OCI-LY7 (cell line): ENCODE results near the gene MED26.

Experiments
- EZH2phosphoT487 ChIP-seq: fragments of 200-600 bp; sonication (generic); IDR thresholded peaks from 2 replicates; pipeline ENCODE4 v1.6.1; 2018; ENCODE audit warnings: low read depth, borderline replicate concordance, mild to moderate bottlenecking, mixed run types, antibody characterized with exemption, low read length, moderate library complexity, mixed read lengths
- TF ChIP-seq, protein P1 (sequence below): fragments of 200-600 bp; sonication (generic); conservative IDR thresholded peaks from 2 replicates; pipeline ENCODE4 v1.5.1; 2014; ENCODE audit warnings: mild to moderate bottlenecking, antibody characterized with exemption, low read length, moderate library complexity, mixed read lengths

DNA sequence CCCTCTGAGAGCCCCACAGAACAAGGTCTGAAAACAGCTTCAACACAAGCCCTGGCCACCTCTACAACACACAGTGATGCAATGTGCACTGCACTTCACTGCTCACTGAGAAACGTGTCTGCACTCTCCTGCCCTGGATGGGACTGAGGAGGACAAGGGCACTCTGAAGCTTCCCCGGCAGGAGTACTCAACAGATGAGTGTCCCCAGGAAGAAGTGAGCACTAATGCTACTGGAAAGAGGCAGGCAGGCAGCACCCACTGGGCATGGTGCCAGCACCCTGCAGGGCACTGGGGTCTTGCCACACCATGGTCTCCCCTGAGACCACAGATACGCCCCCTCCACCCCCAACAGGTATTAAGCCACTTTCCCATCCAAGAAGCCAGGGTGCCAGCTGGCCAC, 38.1 kb downstream of the MED26 start:
- TF ChIP-seq, protein P1, sequence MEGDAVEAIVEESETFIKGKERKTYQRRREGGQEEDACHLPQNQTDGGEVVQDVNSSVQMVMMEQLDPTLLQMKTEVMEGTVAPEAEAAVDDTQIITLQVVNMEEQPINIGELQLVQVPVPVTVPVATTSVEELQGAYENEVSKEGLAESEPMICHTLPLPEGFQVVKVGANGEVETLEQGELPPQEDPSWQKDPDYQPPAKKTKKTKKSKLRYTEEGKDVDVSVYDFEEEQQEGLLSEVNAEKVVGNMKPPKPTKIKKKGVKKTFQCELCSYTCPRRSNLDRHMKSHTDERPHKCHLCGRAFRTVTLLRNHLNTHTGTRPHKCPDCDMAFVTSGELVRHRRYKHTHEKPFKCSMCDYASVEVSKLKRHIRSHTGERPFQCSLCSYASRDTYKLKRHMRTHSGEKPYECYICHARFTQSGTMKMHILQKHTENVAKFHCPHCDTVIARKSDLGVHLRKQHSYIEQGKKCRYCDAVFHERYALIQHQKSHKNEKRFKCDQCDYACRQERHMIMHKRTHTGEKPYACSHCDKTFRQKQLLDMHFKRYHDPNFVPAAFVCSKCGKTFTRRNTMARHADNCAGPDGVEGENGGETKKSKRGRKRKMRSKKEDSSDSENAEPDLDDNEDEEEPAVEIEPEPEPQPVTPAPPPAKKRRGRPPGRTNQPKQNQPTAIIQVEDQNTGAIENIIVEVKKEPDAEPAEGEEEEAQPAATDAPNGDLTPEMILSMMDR = no peak
- no peak for TF ChIP-seq EZH2phosphoT487
